NB4 (cell line): ENCODE data around the gene HSPB6.

Source experiments
- MAX ChIP-seq: IDR thresholded peaks from 2 replicates; pipeline ENCODE4 v1.6.1; 2011; ENCODE audit warnings: low read depth, low read length
- MYC ChIP-seq: IDR thresholded peaks from 2 replicates; pipeline ENCODE4 v1.6.1; 2011; ENCODE audit warnings: low read depth, low read length
- POLR2A ChIP-seq: IDR thresholded peaks from 2 replicates; pipeline ENCODE4 v1.6.1; 2011; ENCODE audit warnings: mild to moderate bottlenecking; ENCODE audit not compliant: insufficient read length; ENCODE audit errors: extremely low read depth
- TF ChIP-seq, protein P1 (sequence below): IDR thresholded peaks from one replicate; pipeline ENCODE4 v1.5.1; 2012; ENCODE audit warnings: low read depth, low read length

DNA sequence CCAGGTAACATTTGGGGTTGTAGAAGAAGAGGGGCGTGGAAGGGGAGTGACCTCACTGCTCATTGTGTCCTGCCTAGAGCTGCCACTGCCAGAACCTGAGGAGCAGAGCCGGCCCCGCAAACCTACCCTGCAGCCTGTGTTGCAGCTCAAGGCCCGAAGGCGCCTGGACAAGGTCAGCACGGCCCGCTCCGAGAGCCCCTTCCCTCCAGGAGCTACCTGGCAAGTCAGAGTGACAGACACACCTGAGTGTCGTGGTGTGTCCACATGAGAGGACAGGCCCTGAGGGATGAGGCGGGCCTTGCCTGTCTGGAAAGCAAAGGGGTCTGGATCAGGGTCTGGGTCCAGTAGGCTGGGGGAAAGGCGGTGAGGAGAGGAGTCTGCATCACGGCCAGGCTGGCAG, 32.3 kb downstream of the HSPB6 start:
- no peak for TF ChIP-seq MYC
- no peak for TF ChIP-seq MAX
- TF ChIP-seq, protein P1, sequence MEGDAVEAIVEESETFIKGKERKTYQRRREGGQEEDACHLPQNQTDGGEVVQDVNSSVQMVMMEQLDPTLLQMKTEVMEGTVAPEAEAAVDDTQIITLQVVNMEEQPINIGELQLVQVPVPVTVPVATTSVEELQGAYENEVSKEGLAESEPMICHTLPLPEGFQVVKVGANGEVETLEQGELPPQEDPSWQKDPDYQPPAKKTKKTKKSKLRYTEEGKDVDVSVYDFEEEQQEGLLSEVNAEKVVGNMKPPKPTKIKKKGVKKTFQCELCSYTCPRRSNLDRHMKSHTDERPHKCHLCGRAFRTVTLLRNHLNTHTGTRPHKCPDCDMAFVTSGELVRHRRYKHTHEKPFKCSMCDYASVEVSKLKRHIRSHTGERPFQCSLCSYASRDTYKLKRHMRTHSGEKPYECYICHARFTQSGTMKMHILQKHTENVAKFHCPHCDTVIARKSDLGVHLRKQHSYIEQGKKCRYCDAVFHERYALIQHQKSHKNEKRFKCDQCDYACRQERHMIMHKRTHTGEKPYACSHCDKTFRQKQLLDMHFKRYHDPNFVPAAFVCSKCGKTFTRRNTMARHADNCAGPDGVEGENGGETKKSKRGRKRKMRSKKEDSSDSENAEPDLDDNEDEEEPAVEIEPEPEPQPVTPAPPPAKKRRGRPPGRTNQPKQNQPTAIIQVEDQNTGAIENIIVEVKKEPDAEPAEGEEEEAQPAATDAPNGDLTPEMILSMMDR = no peak
- TF ChIP-seq POLR2A = no peak
